Hematopoietic multipotent progenitor cell treated with erythropoietin and hydrocortisone succinate and interleukin-3 and kit ligand, for 4 days (in vitro differentiated cells): ENCODE data around the gene SCGB1C1.
"Not testable (repeated sequence)": the region's sequence is repeated elsewhere in the genome, so short reads cannot be mapped to it uniquely, and the experiment has no call there.

Experiments
- DNase-seq: peaks from one replicate; pipeline ENCODE4 v3.0.0-alpha.2; 2015

Gene SCGB1C1

DNA sequence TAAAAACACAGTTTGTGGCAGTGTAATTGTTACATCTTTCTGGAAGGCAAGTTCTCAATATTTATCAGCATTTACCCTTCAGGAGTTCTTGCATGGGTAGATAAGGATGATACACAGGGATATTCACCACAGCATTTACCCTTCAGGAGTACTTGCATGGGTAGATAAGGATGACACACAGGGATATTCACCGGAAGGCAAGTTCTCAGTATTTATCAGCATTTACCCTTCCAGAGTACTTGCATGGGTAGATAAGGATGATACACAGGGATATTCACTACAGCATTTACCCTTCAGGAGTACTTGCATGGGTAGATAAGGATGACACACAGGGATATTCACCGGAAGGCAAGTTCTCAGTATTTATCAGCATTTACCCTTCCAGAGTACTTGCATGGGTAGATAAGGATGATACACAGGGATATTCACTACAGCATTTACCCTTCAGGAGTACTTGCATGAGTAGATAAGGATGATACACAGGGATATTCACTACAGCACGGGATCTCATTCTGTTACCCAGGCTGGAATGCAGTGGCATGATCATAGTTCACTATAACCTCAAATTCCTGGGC, 27.9 kb downstream of the SCGB1C1 start:
- DNase-seq: peak; percentile 92

DNA sequence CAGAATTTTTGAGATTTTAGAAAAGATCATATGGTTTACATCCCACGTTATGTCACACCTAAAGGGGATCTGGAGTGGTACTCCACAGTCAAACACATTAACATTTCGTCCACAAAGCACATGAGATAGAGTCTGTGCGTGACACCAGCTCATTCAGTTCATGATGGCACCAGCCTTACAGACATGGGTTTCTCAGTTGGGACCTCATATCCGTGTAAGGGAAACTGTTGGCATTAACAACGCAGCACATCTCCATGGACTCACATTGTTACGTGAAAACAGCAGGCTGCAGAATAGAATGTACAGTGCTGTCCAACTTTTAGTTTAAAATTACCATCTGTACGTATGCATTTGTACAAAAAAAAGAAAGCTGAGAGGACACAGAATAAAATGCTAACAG, 28.7 kb downstream of the SCGB1C1 start:
- no peak for DNase-seq

DNA sequence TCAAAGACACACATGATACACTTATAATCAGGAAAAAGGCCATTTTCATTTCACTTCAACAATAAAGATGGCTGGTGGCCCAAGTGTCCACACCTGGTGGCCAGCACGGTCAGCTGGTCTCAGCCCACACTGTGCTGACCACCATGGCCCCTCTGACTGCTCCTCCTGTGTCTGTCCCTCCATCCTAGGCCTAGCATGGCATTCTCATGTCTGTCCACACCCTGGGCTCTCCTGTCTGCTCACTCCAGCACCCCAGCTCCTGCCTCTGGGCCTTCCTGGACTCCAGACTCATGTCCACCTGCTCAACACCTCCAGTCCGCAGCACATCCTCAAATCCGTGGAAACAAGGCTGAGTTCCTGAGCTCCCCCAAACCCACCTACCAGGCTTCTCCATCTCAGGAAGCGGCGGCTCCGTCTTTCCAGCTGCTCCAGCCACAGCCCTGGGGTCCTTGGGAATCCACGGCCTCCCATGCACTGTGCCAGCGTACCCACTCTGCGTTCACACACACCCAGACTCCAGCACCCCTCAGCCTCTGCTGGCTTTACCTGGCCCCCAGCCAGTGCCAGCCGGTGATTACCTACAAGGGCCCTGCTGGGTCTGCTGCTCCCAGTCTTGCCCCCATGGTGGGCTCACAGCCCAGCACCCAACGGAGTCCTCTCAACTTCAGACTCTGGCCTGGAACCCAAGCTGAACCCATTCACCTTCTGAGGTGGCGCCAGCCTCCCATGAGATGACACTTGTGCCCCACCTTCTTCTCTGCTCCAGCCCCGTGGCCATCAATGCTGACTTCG, 29.3 kb downstream of the SCGB1C1 start:
- no peak for DNase-seq

DNA sequence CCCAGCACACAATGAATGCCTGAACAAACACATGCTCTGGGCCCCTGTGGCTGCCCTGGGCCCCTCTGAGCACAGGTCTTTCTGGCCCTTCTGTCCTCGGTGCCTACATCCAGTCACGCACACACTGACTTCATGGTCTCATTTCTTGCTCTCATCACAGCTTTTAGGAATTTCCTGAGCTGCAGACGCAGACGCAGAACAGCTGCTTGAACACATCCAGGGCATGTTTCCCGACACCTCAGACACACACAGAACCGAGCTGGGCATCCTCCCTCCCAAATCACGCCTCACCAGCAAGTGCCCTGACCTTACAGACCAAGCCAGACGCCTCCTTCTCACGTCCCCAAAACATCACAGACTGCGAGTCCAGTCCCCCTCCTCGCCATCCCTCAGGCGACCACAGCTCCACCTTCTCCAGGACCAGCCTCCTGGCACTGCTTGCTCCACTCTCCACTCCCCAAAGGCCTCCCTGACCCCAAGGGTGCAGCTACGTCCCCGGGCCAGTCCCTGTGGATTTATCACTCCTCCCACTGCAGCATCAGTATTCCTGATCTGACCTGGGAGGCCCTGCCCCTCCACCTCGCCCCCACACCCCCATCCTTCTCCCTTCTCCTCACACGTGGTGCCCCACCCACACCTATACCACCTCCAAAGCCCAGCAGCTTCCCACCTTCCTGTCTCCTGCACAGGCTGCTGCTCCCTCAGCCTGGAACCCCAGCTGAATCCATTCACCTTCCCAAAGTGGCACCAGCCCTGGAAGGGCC, 30.3 kb downstream of the SCGB1C1 start:
- no peak for DNase-seq

DNA sequence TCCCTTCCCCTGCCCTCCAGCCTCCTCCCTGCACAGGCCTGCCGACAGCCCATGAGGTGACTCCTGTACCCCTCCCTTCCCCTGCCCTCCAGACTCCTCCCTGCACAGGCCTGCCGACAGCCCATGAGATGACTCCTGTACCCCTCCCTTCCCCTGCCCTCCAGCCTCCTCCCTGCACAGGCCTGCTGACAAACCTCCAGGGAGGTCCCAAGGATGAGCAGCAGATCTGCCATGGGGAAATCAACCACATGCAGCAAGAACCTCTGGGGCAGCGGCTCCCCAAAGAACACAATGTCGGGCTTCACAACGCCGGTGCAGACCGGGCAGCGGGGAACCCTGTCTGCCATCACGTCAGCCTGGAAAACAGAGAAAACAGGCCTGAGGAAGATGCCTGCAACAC, 31.0 kb downstream of the SCGB1C1 start:
- no peak for DNase-seq

DNA sequence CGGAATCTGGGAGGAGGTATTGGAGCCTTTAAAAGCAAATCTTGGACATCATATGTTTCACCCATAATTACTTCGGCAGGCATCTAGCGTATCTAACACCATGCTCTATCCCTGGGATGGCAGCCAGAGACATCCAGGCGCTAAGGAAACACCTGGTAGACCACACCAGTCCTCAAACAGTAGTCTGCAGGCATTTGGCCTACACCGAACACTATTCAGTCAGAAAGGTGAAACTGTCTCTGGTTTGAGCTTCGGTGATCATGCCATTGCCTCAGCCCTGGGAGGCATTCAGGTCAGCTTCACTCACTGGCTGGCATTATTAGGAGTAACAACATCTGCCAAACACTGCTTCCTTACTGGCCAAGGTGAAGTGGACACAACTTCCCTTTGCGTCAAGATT, 31.5 kb downstream of the SCGB1C1 start:
- DNase-seq: no peak

DNA sequence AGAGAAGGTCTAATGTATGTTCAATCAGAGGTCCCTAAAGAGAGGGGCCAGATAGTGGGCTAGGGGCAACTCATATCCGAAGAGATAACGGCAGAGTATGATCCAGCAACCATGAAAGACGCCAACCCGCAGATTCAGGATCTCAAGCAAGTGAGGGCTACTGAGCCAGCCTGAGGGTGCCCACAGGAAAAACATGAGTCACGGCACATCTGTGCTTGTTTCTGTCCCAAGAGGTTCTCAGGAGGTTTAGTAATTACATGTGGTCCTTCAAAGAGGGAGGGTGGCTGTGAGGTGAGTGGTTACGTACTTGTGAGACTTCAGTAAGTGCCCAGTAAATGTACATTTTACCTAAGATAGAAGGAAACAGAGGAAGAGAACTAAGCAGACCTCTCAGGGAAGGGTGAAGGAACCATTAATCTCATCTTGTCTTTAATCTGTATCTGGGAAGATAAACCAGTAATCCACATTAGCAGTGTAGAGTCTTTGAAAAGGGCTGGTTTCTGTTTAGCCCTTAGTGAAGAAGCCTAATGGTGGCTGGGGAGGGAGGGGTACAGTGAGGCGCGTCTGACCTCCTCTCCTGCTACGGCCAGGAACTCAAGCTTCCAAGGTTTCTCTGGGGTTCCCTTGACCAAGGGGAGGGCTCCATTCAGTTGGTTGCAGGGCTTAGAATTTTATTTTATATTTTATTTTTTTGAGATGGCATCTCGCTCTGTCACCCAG, 33.0 kb downstream of the SCGB1C1 start:
- peak; percentile 24 for DNase-seq

DNA sequence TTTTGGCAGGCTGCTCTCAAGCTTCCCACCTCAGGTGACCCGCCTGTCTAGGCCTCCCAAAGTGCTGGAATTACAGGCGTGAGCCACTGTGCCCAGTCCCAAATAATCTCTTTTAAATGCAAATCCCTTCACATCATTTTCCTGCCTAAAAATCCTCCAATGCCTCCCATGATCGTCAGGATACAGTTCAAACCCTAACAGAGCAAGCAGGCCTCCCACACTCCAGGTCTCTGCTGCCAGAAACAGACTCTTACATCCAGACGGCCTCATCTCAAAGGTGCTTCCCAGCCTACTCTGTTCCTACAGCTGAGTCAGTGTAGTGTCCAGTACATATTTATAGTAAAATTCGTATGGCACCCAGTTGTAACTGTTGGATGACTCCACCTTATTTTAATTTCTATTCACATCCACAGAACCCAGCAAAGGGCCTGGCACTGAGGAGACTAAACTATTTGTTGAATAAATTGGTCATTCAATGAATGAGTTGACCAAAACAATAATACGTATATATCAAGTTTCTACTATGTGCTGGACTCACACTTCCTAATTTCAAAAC, 35.0 kb downstream of the SCGB1C1 start:
- DNase-seq: no peak

DNA sequence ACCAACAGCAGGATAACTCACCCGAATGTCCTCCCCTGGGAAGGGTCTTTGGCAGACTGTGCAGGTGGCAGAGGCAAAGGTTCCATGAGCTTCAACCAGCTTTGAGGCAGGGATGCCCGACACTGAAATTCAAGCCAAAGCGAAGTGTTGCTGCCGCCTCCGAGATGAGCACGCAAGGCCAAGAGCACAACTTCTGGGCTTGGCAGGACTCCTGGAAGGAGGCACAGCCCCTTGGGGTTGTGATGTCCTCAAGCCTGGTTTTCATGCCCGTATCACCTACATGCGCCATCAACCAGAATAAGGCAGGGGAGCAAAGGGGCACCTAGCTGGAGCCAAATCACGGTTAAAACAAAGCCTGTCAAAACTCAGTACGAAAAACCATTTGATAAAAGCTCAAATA, 37.6 kb downstream of the SCGB1C1 start:
- no peak for DNase-seq

DNA sequence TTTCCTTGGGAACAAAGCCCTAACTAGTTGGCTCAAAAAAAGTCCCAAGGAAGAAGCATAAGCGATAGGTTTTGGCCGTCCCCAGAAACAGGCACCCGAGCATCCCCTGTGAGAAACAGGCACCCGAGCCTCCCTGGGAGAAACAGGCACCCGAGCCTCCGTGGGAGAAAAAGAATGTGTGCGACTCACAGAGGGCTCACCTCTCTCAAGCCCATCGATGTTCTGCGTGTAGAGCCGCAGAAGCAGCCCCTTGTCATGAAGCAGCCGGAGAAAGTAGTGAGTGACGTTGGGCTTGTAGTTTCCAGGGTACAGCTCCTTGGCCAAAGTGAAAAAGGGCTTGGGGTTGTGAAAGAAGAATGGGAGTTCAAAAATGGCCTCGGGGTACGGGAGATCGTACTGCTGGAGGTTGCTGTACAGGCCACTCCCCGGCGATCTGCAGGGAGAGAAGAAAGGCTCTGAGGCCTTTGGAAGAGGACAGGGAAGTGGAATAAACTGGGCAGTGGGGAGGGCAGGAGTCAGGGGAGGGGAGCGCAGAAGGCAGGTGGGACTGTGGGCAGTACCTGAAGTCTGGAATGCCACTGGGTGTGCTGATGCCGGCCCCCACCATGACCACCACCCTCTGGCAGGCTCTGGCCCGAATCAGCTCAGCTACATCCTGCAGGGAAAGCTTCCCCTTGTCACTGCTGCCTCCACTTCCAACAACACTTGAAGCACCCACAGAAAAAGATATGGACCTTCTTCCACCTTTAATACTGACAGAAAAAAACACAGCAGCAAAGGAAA, 40.1 kb downstream of the SCGB1C1 start:
- DNase-seq: no peak

DNA sequence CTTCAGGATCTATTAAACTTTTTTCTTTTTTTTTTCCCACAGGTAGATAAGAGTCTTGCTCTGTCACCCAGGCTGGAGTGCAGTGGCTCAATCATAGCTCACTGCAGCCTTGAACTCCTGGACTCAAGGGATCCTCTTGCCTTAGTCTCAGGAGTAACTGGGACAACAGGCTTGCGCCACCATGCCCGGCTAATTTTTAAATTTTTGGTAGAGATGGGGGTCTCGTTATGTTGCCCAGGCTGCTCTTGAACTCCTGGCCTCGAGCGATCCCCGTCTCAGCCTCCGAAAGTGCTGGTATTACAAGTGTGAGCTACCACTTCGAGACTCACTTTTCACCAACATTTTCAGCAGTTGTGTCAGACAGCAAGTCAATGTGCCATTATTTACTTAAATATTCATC, 42.3 kb downstream of the SCGB1C1 start:
- DNase-seq: no peak

DNA sequence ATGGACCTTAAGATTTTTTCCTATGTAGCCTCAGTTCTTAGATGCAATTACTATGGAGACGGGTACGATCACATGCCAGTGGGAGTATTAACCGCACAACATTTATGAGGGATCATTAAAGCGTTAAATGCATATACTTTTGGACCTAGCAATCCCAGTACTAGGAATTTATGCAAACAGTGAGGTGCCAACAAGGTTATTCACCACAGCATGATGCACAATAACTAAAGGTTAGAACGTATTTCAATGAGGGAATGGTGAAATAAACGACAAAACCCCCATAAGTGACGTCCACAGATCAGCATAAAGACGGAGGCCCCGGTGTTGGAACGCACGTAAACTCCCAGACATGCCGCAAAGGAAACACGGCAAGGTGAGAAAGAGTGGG, 42.7 kb downstream of the SCGB1C1 start:
- DNase-seq: peak; percentile 59

DNA sequence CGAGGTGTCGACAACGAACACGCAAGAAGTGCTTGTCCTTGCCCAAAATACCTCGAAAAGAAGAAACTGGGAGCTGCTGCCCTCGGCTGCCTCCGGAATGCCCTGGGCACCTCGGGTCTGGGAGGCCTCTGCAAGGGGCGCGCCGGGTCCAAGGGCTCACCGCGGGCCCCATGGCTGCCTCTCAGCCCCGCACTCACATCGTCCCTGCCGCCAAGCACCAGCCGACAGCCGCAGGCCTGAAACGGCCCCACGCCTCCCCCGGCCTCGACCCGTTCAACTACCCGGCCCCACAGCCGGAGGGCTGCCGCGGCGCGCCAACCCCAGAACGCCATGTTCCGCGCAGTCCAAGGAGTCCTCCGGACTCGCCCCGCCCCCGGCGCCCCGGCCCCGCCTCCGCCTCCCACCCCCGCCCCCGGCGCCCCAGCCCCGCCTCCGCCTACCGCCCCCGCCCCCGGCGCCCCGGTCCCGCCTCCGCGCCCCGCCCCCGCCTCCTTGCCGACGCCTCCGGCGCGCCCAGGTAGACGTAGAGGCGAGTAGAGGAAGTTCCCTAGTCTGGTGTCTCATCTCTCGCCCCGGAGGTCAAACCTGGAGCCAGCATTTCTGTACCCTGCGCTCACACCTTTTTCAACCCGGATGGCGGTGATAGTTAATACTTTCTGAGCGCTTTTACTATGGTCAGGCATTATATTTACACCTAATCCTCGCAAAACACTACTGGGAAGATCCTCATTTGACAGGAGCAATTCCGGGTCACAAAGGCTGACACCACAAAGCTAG, 43.3 kb downstream of the SCGB1C1 start, which contains the start of gene SIRT3:
Gene SIRT3, minus strand, starts transcription at position 346 of the 777 bp plus-strand sequence. Its CDS starts 14 bp downstream, at position 332.
- peak; percentile 95 for DNase-seq

DNA sequence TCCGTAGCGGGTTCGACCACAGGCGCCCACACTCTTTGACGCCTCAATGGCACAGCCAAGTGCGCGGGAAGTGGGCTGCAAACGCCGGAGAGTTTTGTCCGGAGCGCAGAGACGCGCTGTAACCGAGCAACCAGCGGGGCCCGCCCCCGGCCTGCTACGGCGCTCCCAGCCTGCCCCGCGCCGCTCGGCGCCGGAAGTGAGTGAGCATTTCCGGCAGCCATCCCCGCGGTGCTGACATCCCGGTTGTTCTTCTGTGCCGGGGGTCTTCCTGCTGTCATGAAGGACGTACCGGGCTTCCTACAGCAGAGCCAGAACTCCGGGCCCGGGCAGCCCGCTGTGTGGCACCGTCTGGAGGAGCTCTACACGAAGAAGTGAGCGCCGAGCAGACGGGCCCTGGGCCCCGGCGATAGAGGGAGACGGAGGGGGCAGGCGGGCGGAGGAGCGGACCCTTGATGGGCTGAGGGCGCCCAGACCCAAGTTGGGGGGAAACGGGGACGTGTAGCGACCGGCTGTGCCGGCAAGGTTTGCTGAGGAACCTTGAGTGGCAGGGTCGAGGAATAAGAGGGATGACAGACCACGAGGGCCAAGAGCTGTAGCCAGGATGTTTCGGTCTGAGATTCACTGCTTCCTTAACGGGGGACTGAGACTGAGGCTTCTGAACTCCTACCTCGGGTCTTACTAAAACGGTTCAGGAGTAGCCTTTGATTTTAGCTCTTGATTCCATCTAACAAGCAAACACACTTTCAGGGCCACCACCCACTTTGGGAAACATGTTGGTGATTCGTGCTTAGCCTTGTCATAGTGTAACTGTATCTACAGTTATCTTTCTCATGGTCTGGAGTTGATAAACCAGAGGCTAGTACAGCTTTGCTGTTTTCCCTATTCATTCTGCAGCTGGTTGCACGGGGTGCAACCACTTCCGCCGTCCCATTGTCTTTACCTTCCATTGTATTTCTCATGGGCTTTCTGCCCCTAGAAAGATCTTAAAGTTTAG, 44.2 kb downstream of the SCGB1C1 start, which contains the start of gene PSMD13:
Gene PSMD13, plus strand, starts transcription at position 203 of the 994 bp plus-strand sequence. Its CDS starts 74 bp downstream, at position 277.
- DNase-seq: peak; percentile 95

DNA sequence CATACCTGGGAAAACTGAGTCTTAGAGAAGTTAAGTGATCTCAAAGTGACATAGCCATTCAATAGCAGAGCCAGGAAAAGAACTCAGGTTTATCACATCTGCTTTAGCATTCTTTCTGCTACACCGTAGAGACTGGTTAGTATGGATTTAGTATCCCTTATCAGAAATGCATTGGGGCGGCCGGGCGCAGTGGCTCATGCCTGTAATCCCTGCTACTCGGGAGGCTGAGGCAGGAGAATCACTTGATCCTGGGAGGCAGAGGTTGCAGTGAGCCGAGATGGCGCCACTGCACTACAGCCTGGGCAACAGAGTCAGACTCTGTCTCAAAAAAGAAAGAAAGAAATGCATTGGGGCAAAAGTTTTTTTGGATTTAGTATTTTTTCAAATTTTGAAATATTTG, 45.5 kb downstream of the SCGB1C1 start:
- not testable (repeated sequence) for DNase-seq

DNA sequence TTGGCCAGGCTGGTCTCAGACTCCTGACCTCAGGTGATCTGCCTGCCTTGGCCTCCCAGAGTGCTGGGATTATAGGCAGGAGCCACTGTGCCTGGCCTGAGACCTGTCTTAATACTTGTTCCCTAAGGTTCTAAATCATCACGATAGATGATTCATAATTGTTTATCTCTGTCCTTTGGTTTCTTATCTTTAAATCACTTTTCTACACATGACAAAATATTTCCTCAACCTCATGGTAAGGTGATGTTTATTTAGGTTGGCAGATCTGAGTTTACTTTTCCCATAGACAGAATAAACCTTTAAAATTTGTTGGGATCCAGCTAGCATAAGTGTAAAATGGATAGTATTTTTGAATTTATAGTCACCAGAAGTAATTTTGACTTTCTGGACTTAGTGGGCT, 47.4 kb downstream of the SCGB1C1 start:
- no peak for DNase-seq

DNA sequence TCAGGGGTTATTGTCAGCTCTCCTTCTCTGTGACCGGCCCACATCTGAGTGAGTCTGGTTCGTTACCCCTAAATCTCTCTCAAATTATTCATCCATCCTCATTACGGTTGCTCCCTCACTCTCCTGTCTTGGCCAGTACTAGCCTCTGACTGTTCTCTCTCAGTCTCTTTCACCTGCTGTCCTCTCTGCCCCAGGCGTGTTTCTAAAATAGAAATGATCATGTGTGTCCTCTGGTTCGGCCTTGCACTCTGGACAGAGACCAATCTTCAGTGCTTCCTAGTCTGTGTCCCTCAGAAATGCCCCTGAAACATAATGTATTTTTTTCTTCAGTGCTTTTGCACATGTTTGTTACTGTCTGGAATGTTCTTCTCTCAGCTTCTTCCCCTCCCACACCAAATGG, 48.8 kb downstream of the SCGB1C1 start:
- no peak for DNase-seq
